ENCODE measurements around the gene TIMM10. TPM values are rescaled to one million over a fixed set of nuclear protein-coding genes. Genes with fewer than 3 reads are reported as not detected.

TIMM10 gene
- total RNA-seq, 6 experiments from 2014 or later = 19.6 to 48.5 (median 39.0) TPM

DNA sequence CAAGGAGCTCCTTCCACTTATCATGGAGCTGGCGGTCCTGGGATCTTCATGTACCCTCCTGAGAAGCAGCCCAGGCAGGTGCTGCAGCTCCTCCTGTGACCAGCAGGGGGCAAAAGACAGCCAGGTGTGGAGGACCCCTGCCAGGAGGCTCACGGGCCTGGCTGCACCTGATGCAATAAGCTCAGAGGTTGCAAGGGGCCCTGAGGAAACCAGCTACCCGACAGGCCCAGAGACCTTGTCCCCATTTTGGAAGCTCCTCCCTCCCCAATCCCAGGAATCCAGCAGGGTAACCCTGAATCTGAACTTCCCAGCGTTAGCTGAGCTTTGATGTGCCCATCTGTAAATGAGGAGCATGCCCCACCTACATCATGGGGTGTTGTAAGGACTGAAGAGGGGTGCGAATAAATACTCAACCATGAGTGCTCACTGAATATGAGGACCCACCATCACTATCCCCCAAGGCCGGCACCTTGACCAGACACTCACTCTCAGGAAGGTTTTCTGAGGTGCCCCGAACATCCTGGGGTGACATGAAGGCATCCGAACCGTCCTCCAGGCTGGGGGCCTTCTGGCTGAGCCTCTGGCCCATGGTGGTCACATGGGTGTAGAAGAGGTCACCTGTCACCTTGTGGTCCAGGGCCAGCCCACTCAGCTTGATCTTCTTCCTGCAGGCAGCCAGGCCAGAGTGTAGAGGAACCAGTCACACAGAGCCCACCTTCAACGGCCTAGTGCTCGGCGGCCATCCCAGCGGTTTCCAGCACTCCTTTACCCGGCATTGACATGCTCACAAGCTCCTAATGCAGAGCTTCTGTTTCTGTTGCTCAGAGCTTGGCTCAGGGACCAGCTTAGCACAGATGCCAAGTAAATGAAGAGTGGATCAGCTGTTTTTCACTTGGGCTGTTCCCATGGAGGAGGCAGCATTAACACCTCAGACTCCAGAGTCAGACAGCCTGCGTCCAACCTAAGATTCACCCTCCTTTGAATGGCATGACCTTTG, 36.7 kb downstream of the TIMM10 start:
- H3K9me3 ChIP-seq = no peaks in the 10 kb centered on the region
- 61% methylated on average over 5 of the region's 15 CpGs for WGBS (ENCODE audit: insufficient coverage, low coverage, low lambda C conversion rate, missing lambda C conversion rate)
- peaks cover 0 to 52% (median 26%) of the 10 kb centered on the region in 4 donors for H3K4me1 ChIP-seq
- TF ChIP-seq POLR2A (IDR thresholded peaks at IDR 0.05) (no peak), CTCF (IDR thresholded peaks at IDR 0.05) (peak; percentile 86 to 96 (median 94))
- DNase-seq = peak; percentile 74 to 84 (median 83)
- peak; percentile 57 to 72 (median 72) for ATAC-seq
- peak overlapping the region in 1 of 3 donors; percentile 37 for H3K27ac ChIP-seq
- peaks cover 0 to 54% (median 29%) of the 10 kb centered on the region in 4 donors for H3K36me3 ChIP-seq
- intact Hi-C loops (cut with DNase I) = loop anchor here (5.0 kb wide), 1 partner anchor 33 kb away; no protein-coding TSS in a partner anchor
- no peak overlapping the region for H3K4me3 ChIP-seq
- H3K27me3 ChIP-seq = no peaks in the 10 kb centered on the region

GRCh38 chr11:57491371-57492061, 39.0 kb downstream of the TIMM10 start:
- DNase-seq (no peak), ATAC-seq (peak; percentile 23 to 36 (median 30))
- TF ChIP-seq POLR2A (IDR thresholded peaks at IDR 0.05) (no peak), CTCF (IDR thresholded peaks at IDR 0.05) (peak; percentile 51 to 70 (median 62))
- Histone ChIP-seq H3K27ac (no peak overlapping the region), H3K9me3 (no peaks in the 10 kb centered on the region), H3K4me3 (no peak overlapping the region), H3K27me3 (no peaks in the 10 kb centered on the region), H3K4me1 (peaks cover 0 to 31% (median 15%) of the 10 kb centered on the region in 4 donors), H3K36me3 (peaks cover 0 to 72% (median 36%) of the 10 kb centered on the region in 4 donors)
- WGBS (ENCODE audit: insufficient coverage, low coverage, low lambda C conversion rate, missing lambda C conversion rate) = 71% methylated on average over 3 of the region's 11 CpGs
- intact Hi-C loops (cut with DNase I) = loop anchor here (5.0 kb wide), 1 partner anchor 36 kb away; no protein-coding TSS in a partner anchor

DNA sequence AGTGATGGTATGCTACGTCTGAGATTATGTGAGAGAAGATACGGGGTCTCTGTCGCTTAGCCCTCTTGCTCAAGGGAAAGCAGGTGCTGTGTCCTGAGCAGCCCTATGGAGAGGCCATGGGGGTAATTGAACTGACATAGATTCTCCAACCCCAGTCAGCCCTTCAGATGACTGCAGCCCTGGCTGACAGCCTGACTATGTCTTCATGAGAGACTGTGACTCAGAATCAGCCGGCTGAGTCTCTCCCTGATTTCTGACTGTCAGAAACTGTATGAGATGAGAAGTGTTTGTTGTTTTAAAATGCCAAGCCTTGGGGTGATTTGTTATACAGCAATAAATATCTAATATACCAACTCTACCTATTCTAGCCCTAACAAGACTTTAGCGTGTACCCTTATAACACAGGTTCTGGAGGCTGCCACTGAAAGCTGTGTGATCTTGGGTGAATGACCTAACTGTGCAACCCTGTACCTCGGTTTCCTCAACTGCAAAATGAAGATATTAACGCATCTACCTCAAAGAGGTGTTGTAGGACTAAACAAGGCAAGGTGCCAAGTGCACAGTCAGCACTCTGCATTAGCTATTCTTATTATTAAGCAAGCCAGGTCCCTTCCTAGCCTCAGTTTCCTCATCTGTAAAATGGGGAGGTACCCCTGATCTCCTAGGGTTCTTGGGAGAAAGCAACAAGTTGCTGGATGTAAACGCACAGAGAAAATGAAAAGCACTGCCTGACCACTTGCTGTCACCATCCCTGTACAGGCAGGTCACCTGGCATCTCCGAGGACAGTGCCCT, 39.9 kb downstream of the TIMM10 start:
- intact Hi-C loops (cut with DNase I) = loop anchor here (5.0 kb wide), 1 partner anchor 37 kb away; no protein-coding TSS in a partner anchor
- WGBS (ENCODE audit: insufficient coverage, low coverage, low lambda C conversion rate, missing lambda C conversion rate) = 57% methylated on average over 4 of the region's 9 CpGs
- DNase-seq (no peak), ATAC-seq (no peak)
- no peak overlapping the region for H3K27ac ChIP-seq
- TF ChIP-seq POLR2A (IDR thresholded peaks at IDR 0.05) (no peak), CTCF (IDR thresholded peaks at IDR 0.05) (no peak)
- H3K4me3 ChIP-seq = no peak overlapping the region
- H3K27me3 ChIP-seq = no peaks in the 10 kb centered on the region
- peaks cover 0 to 76% (median 35%) of the 10 kb centered on the region in 4 donors for H3K36me3 ChIP-seq
- no peaks in the 10 kb centered on the region for H3K9me3 ChIP-seq
- peaks cover 0 to 23% (median 11%) of the 10 kb centered on the region in 4 donors for H3K4me1 ChIP-seq

Data from right lobe of liver (tissue), 6 donors.